Measurements from ENCODE around the gene MAD1L1.

DNA sequence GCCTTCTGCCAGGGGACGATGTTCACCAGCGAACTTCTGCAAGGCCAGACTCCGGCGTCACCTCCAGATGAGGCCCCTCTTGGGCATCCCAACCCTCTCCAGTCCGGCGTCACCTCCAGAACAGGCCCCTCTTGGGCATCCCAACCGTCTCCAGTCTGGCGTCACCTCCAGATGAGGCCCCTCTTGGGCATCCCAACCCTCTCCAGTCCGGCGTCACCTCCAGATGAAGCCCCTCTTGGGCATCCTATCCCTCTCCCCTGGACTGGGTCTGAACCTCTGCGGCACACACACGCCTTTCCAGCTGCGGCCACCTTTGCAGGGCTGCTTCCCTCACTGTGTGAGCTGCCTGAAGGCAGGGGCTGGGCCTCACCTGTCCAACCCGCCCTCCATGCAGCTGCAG, 321.2 kb downstream of the MAD1L1 start:
- TF ChIP-seq, protein P1, sequence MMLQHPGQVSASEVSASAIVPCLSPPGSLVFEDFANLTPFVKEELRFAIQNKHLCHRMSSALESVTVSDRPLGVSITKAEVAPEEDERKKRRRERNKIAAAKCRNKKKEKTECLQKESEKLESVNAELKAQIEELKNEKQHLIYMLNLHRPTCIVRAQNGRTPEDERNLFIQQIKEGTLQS (IDR thresholded peaks at IDR 0.05), result no peak
- TF ChIP-seq, protein P2, sequence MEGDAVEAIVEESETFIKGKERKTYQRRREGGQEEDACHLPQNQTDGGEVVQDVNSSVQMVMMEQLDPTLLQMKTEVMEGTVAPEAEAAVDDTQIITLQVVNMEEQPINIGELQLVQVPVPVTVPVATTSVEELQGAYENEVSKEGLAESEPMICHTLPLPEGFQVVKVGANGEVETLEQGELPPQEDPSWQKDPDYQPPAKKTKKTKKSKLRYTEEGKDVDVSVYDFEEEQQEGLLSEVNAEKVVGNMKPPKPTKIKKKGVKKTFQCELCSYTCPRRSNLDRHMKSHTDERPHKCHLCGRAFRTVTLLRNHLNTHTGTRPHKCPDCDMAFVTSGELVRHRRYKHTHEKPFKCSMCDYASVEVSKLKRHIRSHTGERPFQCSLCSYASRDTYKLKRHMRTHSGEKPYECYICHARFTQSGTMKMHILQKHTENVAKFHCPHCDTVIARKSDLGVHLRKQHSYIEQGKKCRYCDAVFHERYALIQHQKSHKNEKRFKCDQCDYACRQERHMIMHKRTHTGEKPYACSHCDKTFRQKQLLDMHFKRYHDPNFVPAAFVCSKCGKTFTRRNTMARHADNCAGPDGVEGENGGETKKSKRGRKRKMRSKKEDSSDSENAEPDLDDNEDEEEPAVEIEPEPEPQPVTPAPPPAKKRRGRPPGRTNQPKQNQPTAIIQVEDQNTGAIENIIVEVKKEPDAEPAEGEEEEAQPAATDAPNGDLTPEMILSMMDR (IDR thresholded peaks at IDR 0.05; ENCODE audit: low read depth, low read length, missing input control), result no peak
- TF ChIP-seq TAF1 (conservative IDR thresholded peaks at IDR 0.05), result no peak
